Amygdala (tissue), 56 donors: ENCODE results near the gene SIGLEC8.
"Not testable (repeated sequence)": the region's sequence is repeated elsewhere in the genome, so short reads cannot be mapped to it uniquely, and the experiment has no call there.

Source experiments
- DNase-seq, 56 donors: peaks; one replicate each; lab custom pipeline; 2025; lab: John Stamatoyannopoulos, UW

The SIGLEC8 gene

DNA sequence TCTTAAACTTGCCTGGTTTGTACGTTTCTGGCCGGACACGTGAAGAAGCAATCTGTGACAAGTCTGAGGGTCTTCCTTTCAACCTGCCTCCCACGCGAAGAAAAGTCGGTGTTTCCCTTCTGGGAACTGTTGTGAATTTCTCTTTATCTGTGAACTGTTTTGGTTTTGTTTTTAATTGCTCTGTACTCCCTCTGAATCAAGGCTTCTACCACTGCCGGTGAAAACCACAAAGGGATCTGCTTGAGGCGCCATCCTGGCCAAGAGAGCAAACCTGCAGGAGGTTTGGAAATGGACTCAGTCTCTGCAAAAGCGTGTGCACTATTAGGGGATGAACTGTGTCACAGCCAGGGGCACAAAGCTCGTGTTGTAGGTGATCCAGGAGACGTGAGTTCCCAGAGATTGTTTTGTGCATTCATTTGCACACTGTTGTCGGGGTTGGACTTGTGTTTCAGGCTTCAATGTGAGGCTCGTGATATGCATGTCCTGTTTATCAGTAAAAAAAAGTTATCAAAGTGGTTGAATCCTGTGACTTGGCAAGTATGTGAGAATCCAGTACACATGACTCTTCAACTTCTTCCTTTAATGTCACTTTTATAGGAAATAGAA, 9.7 kb downstream of the SIGLEC8 start:
- no peak for DNase-seq

DNA sequence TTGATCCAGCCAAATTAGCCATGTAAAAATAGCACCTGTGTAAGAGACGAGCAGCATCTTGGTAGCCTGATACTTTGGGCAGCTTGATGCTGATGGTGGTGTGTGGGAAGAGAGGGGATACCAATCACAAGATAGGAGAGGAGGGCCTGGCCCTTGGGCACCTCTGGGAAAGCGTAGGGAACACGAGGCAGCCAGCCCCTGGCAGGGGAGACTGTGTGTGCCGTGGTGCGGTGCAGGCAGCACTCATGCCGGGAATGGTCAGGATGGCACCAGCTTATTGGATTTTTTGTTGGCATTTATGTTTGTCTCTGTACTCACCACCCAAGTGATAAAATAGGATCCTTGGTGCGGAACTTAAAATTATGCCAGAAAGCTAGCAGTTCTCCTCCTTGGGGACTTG, 10.2 kb downstream of the SIGLEC8 start:
- DNase-seq: no peak

DNA sequence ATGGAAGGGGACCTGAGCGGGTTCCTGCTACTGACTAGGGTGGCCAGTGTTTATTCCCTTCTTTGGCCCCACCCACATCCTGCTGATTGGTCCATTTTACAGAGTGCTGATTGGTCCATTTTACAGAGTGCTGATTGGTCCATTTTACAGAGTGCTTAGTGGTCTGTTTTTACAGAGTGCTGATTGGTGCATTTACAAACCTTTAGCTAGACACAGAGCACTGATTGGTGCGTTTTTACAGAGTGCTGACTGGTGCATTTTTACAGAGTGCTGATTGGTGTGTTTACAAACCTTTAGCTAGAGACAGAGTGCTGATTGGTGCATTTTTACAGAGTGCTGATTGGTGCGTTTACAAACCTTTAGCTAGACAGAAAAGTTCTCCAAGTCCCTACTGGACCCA, 10.7 kb downstream of the SIGLEC8 start:
- not testable (repeated sequence) for DNase-seq

DNA sequence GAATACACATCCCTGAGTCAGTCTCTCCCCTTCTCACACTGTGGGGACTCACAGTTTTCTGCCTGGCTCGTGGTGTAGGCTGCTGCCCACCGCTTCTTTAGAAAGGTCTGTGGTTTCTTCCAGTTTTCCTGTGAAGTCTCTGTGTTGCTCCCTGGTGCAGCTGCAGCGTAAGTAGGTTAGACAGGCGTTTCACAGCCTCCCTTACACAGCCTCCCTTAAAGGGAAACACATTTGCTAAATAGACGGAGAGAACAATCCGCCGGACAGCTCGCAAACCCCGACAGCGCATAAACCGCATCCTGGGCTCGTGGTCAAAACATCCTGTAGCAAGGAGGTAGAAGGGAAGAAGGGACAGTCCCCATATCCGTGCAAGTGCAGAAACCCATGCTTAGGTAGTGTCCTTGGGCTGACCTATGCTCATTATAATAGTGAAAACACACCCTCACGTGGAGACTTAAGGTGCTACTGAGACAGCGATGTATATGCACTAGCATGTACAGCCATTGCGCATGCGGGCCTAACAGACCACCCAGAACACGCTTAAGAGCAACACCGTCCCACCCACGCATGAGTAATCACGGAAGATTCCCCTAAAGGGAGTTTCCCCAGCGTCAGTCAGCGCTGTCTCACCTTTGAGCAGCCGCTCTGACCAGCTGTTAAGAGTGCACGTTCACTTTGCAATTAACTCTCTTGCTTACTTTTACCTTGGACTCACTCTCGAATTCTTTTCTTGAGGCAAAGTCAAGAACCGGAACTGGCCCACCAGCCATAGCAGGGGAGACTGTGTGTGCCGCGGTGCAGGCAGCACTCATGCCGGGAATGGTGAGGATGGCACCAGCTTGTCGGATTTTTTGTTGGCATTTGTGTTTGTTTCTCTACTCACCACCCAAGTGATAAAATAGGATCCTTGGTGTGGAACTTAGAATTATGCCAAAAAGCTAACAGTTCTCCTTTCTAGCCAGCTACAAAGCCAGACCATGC, 16.6 kb downstream of the SIGLEC8 start:
- no peak for DNase-seq

DNA sequence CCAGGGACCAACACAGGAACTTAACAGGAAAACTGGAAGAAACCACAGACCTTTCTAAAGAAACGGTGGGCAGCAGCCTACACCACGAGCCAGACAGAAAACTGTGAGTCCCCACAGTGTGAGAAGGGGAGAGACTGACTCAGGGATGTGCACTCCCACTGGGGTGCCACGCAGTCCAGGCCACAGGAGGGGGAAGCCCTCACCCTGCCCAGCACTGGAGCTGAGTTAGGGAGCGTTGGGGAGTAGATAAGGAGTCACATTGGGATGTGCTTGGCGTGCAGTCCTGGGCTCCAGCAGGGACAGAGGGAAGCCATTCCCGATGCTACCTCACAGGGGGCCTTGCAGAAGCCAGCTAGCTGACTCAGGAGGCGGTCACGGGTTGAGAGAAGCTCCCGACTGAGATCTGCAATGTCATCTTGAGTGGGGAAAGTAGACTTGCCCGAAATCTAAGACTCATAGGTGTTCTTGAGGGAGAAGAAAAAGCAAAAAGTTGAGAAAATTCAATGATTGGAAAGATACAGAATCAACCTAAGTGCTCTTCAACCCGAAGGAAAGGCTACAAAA, 17.3 kb downstream of the SIGLEC8 start:
- no peak for DNase-seq

DNA sequence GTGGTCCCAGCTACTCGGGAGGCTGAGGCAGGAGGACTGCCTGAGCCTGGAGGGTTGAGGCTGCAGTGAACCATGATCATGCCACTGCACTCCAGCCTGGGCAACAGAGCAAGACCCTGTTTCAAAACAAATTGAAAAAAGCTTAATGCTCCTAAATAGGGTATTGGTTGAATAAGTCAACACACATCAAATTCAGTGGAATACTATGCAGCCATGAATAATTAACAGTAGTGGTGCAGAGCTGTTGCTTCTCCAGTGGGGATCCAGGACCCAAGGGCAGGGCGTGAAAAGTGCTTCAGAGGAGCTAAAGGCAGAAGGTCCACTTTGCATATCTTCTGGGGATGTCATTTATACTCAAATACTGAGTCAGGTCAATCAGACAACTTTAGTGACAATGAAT, 18.2 kb downstream of the SIGLEC8 start:
- no peak for DNase-seq

DNA sequence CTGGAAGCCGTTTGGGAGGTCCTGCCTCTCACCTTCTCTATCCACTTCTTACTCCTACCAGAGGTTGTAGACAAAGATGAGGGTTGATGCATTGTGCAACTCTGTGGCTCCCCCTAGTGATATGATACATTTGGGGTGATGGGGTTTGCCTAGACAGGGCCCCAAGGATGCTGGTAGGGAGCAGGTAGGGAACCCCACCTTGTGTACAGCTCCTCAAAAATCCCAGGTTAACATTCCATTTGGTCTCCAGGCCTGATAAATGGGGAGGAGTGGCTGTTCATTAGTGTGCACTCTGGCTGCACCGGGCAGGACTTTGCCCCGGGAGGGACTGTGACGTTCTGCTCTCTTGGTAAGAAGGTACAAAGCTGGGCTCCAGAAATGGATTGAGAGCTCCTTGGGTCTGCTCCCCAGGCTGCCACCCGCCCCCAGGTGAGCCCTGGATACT, 19.2 kb downstream of the SIGLEC8 start:
- no peak for DNase-seq

DNA sequence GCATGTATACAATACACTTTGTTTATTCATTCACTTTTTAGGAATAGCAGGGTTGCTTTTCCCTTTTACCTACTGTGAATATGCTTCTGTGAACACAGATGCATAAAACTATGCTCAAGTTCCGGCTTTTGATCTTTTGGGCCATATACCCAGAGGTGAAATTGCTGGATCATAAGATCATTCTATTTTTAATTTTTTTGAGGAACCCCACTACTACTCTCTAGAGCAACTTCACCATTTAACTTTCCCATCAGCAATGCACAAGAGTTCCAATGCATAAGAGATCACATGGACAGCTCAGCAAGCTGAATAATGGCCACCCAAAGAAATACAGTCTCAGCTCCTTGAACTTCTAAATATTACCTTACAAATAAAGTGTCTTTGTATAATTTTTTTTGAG, 23.8 kb downstream of the SIGLEC8 start:
- no peak for DNase-seq

DNA sequence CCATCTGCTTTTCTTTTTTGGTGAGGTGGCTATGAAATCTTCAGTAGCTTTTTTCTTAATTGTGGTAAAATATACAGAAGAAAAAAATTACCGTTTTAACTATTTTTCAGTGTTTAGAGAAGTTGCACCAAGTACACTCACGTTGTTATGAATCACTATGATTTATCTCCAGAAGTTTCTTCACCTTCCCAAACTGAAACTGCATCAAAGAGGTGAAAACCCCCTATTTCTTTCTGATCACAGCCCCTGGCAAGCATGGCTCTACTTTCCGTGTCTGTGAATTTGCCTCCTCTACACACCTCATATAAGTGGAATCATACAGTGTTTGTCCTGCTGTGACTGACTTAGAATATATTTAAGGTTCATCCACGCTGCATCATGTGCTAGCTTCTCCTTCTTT, 25.2 kb downstream of the SIGLEC8 start:
- DNase-seq: no peak

DNA sequence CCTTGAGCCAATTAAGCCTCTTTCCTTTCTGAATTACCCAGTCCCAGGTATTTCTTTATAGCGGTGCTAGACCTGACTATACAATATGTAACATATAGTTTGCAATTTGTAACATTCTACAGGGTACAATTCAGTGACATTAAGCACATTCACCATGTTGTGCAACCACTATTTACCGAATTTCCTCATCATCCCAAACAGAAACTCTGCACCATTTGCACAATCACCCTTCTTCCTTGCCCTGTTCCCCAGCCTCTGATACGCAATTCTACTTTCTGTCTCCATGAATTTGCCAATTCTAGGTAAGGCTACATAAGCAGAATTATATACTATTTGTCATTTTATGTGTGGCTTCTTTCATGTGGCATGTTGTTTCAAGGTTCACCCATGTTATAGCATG, 27.1 kb downstream of the SIGLEC8 start:
- DNase-seq: no peak

DNA sequence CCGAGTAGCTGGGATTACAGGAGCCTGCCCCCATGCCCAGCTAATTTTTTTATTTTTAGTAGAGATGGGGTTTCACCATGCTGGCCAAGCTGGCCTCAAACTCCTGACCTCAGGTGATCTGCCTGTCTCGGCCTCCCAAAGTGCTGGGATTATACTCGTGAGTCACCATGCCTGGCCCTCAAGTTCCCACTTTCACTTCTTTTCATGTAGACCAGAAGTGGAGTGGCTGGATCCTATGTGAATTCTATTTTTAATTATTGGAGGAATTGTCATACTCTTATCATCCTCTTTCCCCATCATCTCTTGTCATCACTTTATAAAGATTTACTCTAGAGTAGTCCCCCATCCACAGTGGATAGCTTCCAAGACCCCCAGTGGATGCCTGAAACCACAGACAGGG, 28.0 kb downstream of the SIGLEC8 start:
- no peak for DNase-seq

DNA sequence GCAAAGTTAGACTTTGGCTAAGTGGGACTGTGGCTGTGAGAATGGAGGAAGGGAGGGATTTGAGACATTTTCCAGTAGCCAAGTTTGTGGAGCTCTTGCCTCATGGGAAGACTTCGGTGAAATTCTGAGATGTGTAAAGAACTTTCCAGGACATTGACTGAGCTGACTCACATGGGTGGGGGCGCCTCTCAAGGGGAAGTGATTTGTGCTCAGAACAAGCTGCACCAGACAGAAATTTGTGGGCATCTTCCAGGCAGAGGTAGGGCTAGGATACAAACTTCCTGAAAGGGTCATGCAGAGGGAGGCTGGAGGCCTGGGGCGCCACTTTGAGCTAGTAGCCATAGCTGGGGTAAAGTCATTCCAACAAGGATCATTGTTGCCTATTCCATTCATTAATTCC, 31.1 kb downstream of the SIGLEC8 start:
- DNase-seq: no peak

DNA sequence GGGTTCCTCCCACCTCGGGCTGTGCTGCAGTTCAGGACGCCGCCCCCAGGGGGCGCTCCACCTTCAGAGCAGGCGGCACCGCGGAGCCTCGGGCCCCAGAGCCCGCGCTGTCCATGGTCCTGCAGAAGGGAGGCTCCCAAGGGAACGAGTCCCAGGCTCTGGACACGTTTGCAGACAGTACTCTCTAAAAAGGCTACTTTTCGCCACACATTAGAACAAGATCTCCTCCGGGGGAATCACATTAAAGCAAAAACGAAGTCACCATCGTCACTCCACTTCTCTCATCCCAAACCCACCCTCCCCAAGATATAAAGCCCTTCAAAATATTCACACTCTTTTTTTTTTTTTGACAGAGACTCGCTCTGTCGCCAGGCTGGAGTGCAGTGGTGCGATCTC, 36.2 kb downstream of the SIGLEC8 start:
- peak in 44 of 56 donors; percentile 4 to 79 (median 36) for DNase-seq

DNA sequence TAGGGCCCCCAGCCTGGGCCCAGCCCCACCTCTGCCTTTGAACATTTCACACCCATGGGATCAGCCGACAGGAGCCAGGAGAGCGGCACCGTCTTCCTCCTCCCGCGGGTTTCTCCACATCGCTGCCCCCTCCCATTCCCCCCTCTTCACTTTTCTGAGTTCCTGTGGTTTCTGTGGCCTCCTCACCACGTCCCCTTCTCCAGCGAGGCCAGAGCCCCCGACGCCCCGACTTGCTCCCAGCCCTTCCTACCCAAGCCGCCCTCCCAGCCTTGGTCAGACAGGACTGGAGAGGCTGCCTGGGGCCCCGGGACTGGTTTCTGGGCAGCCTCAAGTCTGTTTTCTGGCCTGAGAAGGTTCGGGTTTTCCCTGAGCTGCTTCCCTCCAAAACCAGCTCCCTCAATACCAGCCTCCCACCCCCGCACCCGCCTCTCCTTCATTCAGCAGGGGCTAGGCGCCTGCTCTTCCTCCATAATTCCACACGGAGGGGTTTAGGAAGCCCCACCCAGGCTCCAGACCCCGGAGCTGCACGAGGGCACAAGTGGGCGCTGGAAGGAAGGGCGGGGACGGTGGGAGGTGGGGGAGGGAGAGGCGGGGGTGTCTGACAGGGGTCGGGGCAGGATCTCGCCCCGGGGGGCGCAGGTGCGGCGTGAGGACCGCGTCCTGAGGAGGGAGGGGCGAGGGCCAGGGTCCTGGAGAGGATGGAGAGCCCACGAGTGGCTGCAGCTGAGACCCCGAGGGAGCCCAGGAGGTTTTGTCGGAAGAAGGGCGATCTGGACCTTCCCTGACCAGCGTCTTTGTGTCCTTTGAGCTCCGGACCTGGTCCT, 36.8 kb downstream of the SIGLEC8 start:
- DNase-seq: no peak

DNA sequence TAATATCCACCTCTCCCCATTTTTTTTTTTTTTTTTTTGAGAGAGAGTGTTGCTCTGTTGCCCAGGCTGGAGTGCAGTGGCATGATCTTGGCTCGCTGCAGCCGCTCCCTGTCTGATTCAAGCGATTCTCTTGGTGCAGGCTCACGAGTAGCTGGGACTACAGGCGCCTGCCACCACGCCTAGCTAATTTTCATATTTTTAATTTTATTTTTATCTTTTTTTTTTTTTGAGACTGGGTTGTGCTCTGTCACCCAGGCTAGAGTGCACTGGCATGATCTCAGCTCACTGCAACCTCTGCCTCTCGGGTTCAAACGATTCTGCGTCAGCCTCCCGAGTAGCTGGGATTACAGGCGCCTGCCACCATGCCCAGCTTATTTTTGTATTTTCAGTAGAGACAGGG, 37.7 kb downstream of the SIGLEC8 start:
- DNase-seq: not testable (repeated sequence)

DNA sequence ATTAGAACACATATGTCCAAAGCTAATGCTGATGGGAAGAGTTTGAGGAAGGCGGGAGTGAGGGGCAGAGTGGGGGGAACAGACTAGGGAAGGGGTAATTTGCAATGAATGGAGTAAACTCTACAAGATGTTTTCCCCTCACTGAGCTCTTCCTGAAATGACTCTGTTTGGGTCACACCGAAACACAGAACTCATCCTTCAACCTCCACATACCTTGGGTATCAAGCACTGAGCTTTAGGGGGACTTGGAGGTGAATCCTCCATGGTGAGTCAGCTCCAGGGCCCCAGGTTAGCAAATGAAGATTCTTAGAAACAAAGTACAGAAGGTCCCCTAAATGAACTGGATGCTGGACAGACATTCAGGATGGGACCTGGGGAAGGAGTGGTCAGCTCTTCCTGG, 39.5 kb downstream of the SIGLEC8 start:
- no peak for DNase-seq

DNA sequence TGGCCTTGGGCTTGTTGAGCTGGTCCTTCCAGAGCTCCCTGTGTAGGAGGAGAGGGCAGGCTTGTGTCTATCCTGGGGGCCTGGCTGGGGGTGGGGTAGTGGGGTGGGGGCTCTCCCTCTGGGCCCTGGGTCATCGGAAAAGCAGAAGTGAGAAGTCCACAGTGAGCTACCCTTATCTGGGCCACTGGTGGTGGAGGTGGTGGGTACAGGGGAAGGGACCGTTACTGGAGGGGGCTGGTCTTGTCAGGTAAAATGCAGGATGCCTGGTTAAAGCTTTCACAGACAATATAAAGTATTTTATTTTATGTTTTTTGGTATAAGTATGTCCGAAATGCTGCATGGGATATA, 40.5 kb downstream of the SIGLEC8 start:
- no peak for DNase-seq

DNA sequence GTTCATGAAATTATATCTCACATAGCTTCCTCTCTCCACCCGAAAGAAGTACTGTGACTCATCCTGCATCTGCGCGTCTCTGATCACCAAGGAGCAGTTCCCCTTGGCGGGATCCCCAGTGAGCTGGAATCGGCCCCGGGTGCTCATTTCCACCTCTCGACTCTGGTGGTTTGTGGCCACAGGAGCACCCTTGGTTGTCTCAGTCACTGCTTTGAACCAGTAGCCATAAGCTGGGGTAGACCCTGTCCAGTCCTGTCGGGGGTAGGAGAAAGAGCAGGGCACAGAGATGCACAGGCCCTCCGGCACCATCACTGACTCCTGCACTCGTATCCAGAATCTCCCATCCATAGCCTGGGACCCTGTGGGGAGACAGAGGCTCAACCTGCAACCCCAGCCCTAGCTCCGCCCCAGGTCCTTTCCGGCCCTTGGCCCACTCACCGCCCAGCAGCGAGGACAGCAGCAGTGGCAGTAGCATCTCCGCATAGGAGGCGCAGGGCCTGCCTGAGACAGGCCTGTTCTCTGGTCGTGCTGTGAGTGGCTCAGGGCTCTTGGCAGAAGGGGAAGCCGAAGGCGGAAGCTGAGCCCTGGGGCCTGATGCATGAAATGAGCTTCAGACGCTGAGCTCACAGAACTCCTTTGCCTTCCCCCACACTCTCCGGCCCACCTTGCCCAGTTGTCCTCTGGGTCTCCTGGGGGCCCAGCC, 41.0 kb downstream of the SIGLEC8 start, which contains the start of gene SIGLEC10:
Gene SIGLEC10 (minus strand): TSS at position 536 of the 703 bp plus-strand sequence. CDS start 61 bp downstream, at position 475.
- peak in 12 of 56 donors; percentile 9 to 43 (median 17) for DNase-seq

DNA sequence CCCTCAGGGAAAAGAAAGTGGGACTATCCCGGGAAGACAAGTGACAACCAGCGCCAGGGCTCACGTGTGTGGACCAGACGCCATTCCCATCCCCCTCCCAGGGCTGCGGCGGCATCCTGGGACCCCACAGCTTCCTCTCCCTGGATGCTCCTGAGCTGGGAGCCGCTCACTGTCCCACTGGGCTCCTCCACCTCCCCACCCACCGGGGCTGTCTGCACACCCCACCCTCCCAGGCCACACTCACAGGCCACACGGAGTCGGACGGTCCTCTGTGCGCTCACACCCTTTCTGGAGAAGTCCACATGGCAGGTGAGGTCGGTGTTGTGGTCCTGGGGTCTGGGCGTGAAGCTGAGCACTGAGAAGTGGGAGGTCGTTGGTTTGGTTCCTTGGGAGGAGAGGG, 41.8 kb downstream of the SIGLEC8 start:
- not testable (repeated sequence) for DNase-seq

DNA sequence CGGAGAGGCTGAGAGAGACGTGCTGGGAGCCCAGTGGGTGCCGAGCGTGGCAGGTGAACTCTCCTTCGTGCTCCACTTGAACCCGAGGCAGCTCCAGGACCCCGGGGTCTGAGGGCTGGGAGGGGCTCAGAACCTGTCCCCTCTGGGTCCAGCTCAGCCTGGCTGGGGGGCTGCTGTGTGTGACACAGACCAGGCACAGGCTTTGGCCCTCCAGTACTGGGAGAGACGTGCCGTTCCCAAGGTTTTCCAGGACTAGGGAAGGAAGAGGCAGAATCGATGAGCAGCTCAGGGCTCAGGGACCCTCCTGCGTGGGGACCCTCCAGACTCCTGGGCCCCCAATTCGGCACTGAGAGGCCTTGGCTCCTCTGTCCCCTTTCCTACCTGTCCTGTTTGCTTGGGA, 43.1 kb downstream of the SIGLEC8 start:
- no peak for DNase-seq
